OCI-LY1 (cell line): Measurements from ENCODE around the gene PAPOLB.

Source experiments
- H2AFZ ChIP-seq: fragments of 200-600 bp; sonication (generic), shearing (Covaris generic); 2 replicates; pipeline ENCODE4 v1.6.0; 2014; ENCODE audit warnings: antibody characterized with exemption, mild to moderate bottlenecking, low read length
- H3F3A ChIP-seq: fragments of 200-600 bp; sonication (generic), shearing (Covaris generic); 2 replicates; pipeline ENCODE4 v1.6.0; 2014; ENCODE audit warnings: mild to moderate bottlenecking, antibody characterized with exemption, low read length, moderate library complexity; ENCODE audit not compliant: insufficient read depth
- H3K27ac ChIP-seq: fragments of 200-600 bp; sonication (generic); 2 replicates; pipeline ENCODE4 v1.5.1; 2014; ENCODE audit warnings: low read length, mixed run types, mild to moderate bottlenecking, low read depth; ENCODE audit not compliant: poor library complexity, severe bottlenecking
- H3K27me3 ChIP-seq: fragments of 200-600 bp; sonication (generic); 2 replicates; pipeline ENCODE4 v1.6.0; 2014; ENCODE audit warnings: antibody characterized with exemption, mild to moderate bottlenecking, low read length, moderate library complexity; ENCODE audit not compliant: insufficient read depth
- H3K36me3 ChIP-seq: fragments of 200-600 bp; sonication (generic); 2 replicates; pipeline ENCODE4 v1.6.1; 2014; ENCODE audit warnings: mild to moderate bottlenecking, antibody characterized with exemption, low read length, moderate library complexity, mixed read lengths; ENCODE audit not compliant: insufficient read depth
- H3K4me1 ChIP-seq: fragments of 200-600 bp; sonication (generic); 2 replicates; pipeline ENCODE4 v1.5.1; 2014; ENCODE audit warnings: mild to moderate bottlenecking, low read length, moderate library complexity; ENCODE audit not compliant: insufficient read depth, severe bottlenecking
- H3K4me2 ChIP-seq: fragments of 200-600 bp; sonication (generic), shearing (Covaris generic); 2 replicates; pipeline ENCODE4 v1.6.1; 2014; ENCODE audit warnings: low read length
- H3K4me3 ChIP-seq: fragments of 200-600 bp; sonication (generic); 2 replicates; pipeline ENCODE4 v1.5.1; 2014; ENCODE audit warnings: low read length, low read depth, mild to moderate bottlenecking, mixed read lengths; ENCODE audit not compliant: poor library complexity, severe bottlenecking
- H3K79me2 ChIP-seq: fragments of 200-600 bp; shearing (Covaris generic); 2 replicates; pipeline ENCODE4 v1.6.1; 2016; ENCODE audit warnings: mixed run types, low read length, mixed read lengths; ENCODE audit not compliant: insufficient read depth
- H3K9ac ChIP-seq: fragments of 200-600 bp; sonication (generic), shearing (Covaris generic); 2 replicates; pipeline ENCODE4 v1.6.1; 2014; ENCODE audit warnings: mild to moderate bottlenecking, low read length, mixed read lengths
- H3K9me2 ChIP-seq: fragments of 200-600 bp; sonication (generic), shearing (Covaris generic); 2 replicates; pipeline ENCODE4 v1.6.1; 2014; ENCODE audit warnings: low read depth, mild to moderate bottlenecking, low read length, mixed read lengths
- H3K9me3 ChIP-seq: fragments of 200-600 bp; shearing (Covaris generic); 2 replicates; pipeline ENCODE4 v1.6.1; 2014; ENCODE audit warnings: low read length, mixed read lengths
- H4K20me1 ChIP-seq: fragments of 200-600 bp; sonication (generic), shearing (Covaris generic); 2 replicates; pipeline ENCODE4 v1.6.0; 2016; ENCODE audit warnings: mild to moderate bottlenecking, low read length; ENCODE audit not compliant: insufficient read depth
- CTCF ChIP-seq: fragments of 200-600 bp; sonication (generic), shearing (Covaris generic); IDR thresholded peaks from 2 replicates; pipeline ENCODE4 v1.5.1; 2017; ENCODE audit warnings: mild to moderate bottlenecking, antibody characterized with exemption, low read length, moderate library complexity, mixed read lengths
- EZH2 ChIP-seq: fragments of 200-600 bp; sonication (generic), shearing (Covaris generic); IDR thresholded peaks from 2 replicates; pipeline ENCODE4 v1.8.0; 2017; ENCODE audit warnings: borderline replicate concordance, mixed run types, mild to moderate bottlenecking, antibody characterized with exemption, low read length, moderate library complexity, mixed read lengths

PAPOLB gene

DNA sequence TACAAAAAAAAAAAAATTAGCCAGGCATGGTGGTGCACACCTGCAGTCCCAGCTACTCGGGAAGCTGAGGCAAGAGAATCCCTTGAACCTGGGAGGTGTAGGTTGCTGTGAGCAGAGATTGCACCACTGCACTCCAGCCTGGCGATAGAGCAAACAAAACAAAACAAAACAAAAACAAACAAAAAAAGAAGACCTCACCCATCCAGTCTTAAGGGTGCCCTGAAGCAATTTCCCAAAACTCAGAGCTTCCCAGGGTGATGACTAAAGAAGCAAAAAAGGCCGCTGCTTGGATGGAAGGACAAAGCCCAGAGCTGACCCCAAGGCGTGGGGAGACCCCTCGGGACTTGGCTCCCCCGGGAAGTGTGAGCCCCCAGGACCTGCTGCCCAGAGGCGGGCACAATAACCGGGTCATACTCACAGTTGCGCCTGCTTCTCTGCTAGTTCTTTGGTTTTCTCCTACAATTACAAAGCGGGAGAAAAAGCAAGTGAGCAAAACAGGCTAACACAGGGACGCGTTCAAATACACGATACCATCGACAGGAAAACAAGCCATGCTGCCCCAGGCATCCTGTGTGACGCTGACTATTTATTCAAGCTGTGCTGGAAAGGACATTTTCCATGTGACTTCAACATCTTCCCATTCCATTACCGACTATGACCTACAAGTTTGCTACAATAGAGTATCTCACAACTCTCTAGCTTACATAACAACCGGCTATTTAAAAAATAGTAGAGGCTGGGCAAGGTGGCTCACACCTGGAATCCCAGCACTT, 29.9 kb downstream of the PAPOLB start:
- H3K9ac ChIP-seq, result no peak overlapping the region

GRCh38 chr7:4830176-4830575, 31.7 kb downstream of the PAPOLB start:
- Histone ChIP-seq H3K36me3 (no peaks in the 10 kb centered on the region), H4K20me1 (no peaks in the 10 kb centered on the region), H3K9me2 (no peaks in the 10 kb centered on the region), H3K27me3 (no peaks in the 10 kb centered on the region), H3K4me2 (no peak overlapping the region), H3K4me3 (no peak overlapping the region), H2AFZ (no peak overlapping the region), H3K9ac (no peak overlapping the region), H3K9me3 (no peaks in the 10 kb centered on the region), H3K27ac (no peak overlapping the region), H3K4me1 (no peaks in the 10 kb centered on the region), H3F3A (no peaks in the 10 kb centered on the region), H3K79me2 (no peaks in the 10 kb centered on the region)
- peak; percentile 93 for TF ChIP-seq CTCF
- no peak for TF ChIP-seq EZH2

More for the DNA sequence above, 29.9 kb downstream of the PAPOLB start:
- no peaks in the 10 kb centered on the region for H3K4me1 ChIP-seq
- H3F3A ChIP-seq, result no peaks in the 10 kb centered on the region
- no peak overlapping the region for H3K4me3 ChIP-seq
- H4K20me1 ChIP-seq, result no peaks in the 10 kb centered on the region
- H3K9me2 ChIP-seq, result no peaks in the 10 kb centered on the region
- H3K27me3 ChIP-seq, result no peaks in the 10 kb centered on the region
- no peaks in the 10 kb centered on the region for H3K36me3 ChIP-seq
- no peaks in the 10 kb centered on the region for H3K9me3 ChIP-seq
- H3K79me2 ChIP-seq, result no peaks in the 10 kb centered on the region
- no peak overlapping the region for H3K4me2 ChIP-seq
- H2AFZ ChIP-seq, result no peak overlapping the region
- TF ChIP-seq EZH2, result no peak
- no peak for TF ChIP-seq CTCF
- H3K27ac ChIP-seq, result no peak overlapping the region

DNA sequence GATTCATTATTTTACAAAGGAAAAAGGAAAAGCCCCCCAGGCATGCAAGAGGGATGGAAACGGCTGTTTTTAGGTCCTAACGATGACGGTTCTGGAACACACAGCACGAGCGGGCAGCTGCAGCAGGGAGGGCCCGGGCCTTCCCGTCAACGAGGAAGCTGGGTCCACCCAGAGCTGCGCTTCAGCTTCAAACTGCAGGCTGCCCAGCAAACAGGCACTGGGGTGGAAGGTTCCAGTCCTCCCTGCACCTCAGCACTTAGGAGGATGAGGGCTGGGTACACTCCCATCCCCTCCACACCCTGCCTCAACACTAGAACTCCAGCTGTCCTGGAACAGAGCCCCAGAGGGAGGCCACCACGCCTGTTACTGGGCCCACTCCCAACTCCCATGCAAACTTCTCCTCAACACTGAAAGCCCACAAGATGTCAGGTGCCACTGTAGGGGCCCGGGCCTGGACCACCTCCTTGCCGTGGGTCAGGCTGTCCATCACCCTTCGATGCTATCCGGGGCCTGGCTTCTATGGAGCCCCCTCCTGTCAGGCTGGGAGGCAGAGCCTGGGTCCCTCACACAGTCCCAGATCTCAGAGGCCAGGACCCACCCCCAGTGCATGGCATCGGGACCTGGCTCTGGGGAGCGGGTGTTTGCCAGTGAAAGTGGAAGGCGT, 33.0 kb downstream of the PAPOLB start:
- no peaks in the 10 kb centered on the region for H3K9me3 ChIP-seq
- no peak overlapping the region for H3K4me3 ChIP-seq
- no peaks in the 10 kb centered on the region for H3K79me2 ChIP-seq
- no peaks in the 10 kb centered on the region for H3F3A ChIP-seq
- TF ChIP-seq EZH2 (no peak), CTCF (no peak)
- H2AFZ ChIP-seq, result no peak overlapping the region
- H3K36me3 ChIP-seq, result no peaks in the 10 kb centered on the region
- H3K4me1 ChIP-seq, result no peaks in the 10 kb centered on the region
- no peak overlapping the region for H3K27ac ChIP-seq
- H3K27me3 ChIP-seq, result no peaks in the 10 kb centered on the region
- H3K9me2 ChIP-seq, result no peaks in the 10 kb centered on the region
- no peaks in the 10 kb centered on the region for H4K20me1 ChIP-seq
- no peak overlapping the region for H3K9ac ChIP-seq
- H3K4me2 ChIP-seq, result no peak overlapping the region
